Stimulated activated CD4-positive, alpha-beta T cell treated with anti-CD3 and anti-CD28 coated beads, Interleukin-15, amount 100 ng/mL, for 1 hour (primary cell): ENCODE measurements around the gene GARIN1A.

Source experiments
- DNase-seq, 2 donors: peaks; one replicate each; pipeline ENCODE4 v3.0.0-alpha.2; 2020; ENCODE audit warnings: low read depth in 1 of 2, low spot score in 1 of 2

The GARIN1A gene

DNA sequence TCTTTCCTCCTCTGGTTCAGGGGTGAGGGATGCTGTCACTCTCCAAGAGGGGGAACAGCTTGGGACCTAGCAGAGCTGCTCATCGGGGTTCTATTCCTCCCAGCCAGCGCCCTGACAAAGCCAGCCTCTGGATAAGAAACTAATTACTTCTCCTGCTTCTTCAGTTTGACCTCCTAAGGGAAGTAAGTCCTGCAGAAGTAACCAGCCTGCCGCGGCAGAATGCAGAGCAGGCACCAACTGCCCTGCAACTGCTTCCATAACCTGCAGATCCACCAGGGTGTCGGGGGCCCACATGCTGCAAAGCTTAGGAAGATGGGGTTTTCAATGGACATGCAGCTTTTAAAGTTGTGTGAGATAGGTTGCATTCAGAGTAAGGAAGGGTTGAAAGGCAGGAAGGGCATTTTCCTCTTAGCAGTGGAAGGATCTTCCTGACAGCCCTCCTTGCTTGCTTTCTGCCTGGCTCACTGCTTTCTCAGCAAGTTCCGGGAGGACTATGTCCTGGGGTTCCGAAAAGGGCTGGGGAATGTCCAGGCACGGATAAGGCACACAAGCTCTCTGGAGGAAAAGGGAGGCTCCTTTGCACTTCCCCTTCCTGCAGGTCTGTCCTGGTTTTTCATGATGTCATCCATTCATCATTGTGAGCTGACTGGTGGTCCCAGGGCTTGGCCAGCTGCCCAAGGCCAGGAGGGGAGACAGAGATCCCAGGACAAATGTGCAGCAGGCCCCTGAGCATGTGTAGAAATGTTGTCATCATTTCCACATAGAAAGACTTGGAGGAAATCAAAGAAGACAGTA is 42.8 kb downstream of the GARIN1A start:
- DNase-seq, result no peak

DNA sequence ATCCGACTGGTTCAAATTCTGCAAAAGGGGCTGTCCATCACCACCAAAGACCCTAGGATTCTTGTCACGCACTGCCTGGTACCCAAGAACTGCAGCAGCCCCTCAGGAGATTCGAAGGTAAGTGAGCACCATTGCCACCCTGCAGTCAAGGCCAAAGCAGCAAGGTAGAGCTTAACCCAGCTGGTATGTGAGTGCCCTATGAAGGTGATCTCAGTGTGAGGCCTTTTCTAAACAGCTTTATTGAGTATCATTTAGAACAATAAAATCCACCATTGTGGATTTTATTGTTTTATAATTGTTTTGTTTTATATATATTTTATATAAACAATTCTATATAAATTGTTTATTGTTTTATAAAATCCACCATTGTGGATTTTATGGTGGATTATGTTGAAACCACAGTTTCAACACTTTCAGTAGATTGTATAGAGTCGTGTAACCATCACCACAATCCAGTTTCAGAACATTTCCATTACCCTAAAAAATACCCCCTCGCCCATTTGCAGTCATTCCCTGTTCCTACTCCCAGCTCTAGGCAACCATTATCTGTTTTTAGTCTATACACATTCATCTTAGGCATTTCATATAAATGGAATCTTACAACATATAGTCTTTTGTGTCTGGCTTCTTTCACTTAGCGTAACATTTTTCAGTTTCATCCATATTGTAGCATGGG is 47.0 kb downstream of the GARIN1A start:
- DNase-seq, result no peak

DNA sequence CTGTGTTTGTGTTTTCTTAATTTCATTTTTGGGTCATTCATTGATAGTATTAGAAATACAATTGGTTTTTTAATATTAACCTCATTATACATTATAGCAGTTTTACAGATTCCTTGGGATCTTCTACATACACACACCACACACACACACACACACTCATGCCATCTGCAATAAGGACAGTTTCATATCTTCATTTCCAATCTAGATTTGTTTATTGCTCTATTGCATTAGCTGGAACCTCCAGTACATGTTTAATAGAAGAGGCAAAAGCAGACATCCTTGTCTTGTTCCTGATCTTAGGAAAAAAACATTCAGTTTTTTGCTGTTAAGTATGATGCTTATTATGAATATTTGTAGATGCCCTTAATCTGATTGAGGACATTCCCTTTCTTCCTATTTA is 49.3 kb downstream of the GARIN1A start:
- DNase-seq, result no peak
